T-helper 2 cell treated with Interferon-gamma antibody and Interleukin-4, amounts not matched to agents 5 μg/mL and 100 μg/mL, for 36 hours (primary cell): ENCODE data around the gene MEI4.
A peak's percentile ranks its signal among the peaks of the same experiment; 100 is the strongest.

ENCODE experiments used
- DNase-seq: peaks from one replicate; pipeline ENCODE4 v3.0.0; 2021; ENCODE audit warnings: low spot score
- H3K27ac Mint-ChIP-seq: one replicate; pipeline ENCODE4 v1.8.0; 2021; ENCODE audit warnings: mild to moderate bottlenecking, mixed read lengths
- H3K27me3 Mint-ChIP-seq: one replicate; pipeline ENCODE4 v1.8.0; 2021; ENCODE audit warnings: low read depth, mixed read lengths
- H3K36me3 Mint-ChIP-seq: one replicate; pipeline ENCODE4 v1.8.0; 2021; ENCODE audit warnings: low read depth, mixed read lengths
- H3K4me1 Mint-ChIP-seq: one replicate; pipeline ENCODE4 v1.8.0; 2021; ENCODE audit warnings: low read depth, mixed read lengths
- H3K4me3 Mint-ChIP-seq: one replicate; pipeline ENCODE4 v1.8.0; 2022; ENCODE audit warnings: mild to moderate bottlenecking, moderate library complexity, mixed read lengths
- H3K9me3 Mint-ChIP-seq: one replicate; pipeline ENCODE4 v1.8.0; 2021; ENCODE audit warnings: mixed read lengths

The MEI4 gene

GRCh38 chr6:77652739-77653138 is at the start of gene MEI4:
TSS of gene MEI4 (plus strand) at chr6:77653039. CDS start at chr6:77690672, 37,633 bp downstream.
- no peak within 1 kb of the TSS for H3K4me3 Mint-ChIP-seq
- no peak within 1 kb of the TSS for H3K27ac Mint-ChIP-seq
- H3K27me3 Mint-ChIP-seq: no peaks in the 10 kb centered on the region
- DNase-seq: no peak
- no peaks in the 10 kb centered on the region for H3K9me3 Mint-ChIP-seq
- no peaks in the 10 kb centered on the region for H3K4me1 Mint-ChIP-seq
- no peaks in the 10 kb centered on the region for H3K36me3 Mint-ChIP-seq

- DNase-seq: no peak
- Mint-ChIP-seq H3K9me3 (peaks cover 5% of the 10 kb centered on the region), H3K27me3 (no peaks in the 10 kb centered on the region), H3K4me1 (no peaks in the 10 kb centered on the region), H3K27ac (no peak overlapping the region), H3K36me3 (no peaks in the 10 kb centered on the region), H3K4me3 (no peak overlapping the region)
These were observed 48.4 kb upstream of the MEI4 start for GRCh38 chr6:77604476-77604875.

- H3K4me3 Mint-ChIP-seq: no peak overlapping the region
- no peak for DNase-seq
- no peaks in the 10 kb centered on the region for H3K36me3 Mint-ChIP-seq
- no peaks in the 10 kb centered on the region for H3K27me3 Mint-ChIP-seq
- no peaks in the 10 kb centered on the region for H3K4me1 Mint-ChIP-seq
- no peak overlapping the region for H3K27ac Mint-ChIP-seq
- H3K9me3 Mint-ChIP-seq: peaks cover 3% of the 10 kb centered on the region
These were observed 45.8 kb upstream of the MEI4 start for GRCh38 chr6:77607004-77607403.

DNA sequence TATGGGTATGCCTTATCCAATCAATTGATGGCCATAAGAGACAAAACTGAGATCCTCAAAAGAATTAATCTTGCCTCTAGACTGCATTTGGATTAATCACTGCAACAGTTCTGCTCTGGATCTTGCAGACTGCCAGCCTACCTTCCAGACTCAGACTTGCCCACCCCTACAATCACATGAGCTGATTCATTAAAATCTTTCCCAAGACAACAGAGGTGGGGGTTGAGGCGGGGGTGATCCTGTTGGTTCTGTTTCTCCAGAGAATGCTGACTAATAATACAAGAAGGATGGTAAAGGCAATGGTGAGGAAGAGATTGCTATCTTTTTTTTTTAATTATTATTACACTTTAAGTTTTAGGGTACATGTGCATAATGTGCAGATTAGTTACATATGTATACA is 43.7 kb upstream of the MEI4 start:
- H3K9me3 Mint-ChIP-seq: peaks cover 4% of the 10 kb centered on the region
- DNase-seq: no peak
- H3K36me3 Mint-ChIP-seq: no peaks in the 10 kb centered on the region
- H3K27ac Mint-ChIP-seq: no peak overlapping the region
- no peaks in the 10 kb centered on the region for H3K4me1 Mint-ChIP-seq
- no peak overlapping the region for H3K4me3 Mint-ChIP-seq
- no peaks in the 10 kb centered on the region for H3K27me3 Mint-ChIP-seq

GRCh38 chr6:77619114-77619513 is 33.7 kb upstream of the MEI4 start:
- Mint-ChIP-seq H3K4me1 (no peaks in the 10 kb centered on the region), H3K27me3 (no peaks in the 10 kb centered on the region), H3K9me3 (peaks cover 3% of the 10 kb centered on the region), H3K36me3 (no peaks in the 10 kb centered on the region), H3K27ac (no peak overlapping the region), H3K4me3 (no peak overlapping the region)
- DNase-seq: no peak

DNA sequence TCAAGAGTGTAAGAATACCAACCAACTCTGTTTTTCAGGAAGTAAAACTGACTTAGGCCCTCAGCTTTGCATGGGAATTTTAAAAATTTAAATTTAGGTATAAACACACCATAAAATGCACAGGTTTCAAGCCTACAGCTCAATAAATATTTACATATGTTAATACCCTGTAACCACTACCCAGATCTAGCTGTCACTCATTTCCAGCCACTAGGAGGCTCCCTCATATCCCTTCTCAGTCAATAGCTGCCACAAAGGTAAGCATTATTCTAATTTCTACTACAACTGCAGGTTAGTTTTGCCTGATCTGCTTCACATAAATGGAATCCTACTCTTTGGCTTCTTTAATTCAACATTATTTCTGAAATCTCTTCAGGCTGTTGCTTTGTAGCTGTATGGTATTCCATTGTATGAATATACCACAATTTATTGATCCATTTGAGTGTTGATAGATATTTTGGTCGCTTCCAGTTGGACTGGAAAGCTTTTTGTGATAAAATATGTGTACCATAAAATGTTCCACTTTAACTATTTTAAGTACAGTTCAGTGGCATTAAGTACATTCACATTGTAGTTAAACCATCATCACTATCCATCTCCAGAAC is 32.5 kb upstream of the MEI4 start:
- Mint-ChIP-seq H3K27ac (no peak overlapping the region), H3K4me1 (no peaks in the 10 kb centered on the region), H3K27me3 (no peaks in the 10 kb centered on the region), H3K4me3 (no peak overlapping the region), H3K9me3 (peaks cover 3% of the 10 kb centered on the region), H3K36me3 (no peaks in the 10 kb centered on the region)
- no peak for DNase-seq

DNA sequence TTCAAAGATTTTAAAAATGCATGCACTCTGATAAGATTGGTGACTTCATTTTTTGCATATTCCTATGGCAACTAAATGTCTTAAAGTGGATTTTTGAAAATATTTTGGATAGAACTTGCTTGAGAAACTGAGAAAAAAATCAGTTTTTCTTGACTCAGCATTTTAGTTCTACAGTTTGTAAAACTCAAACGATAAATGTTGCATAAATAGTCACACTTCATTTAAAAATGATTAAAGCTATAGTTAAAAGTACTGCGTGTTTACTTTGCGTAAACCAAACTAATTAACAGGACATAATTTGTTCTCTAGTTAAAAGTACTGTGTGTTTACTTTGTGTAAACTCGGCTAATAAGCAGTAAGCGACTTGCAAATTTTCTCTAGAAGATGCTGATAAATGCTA is 28.3 kb upstream of the MEI4 start:
- no peaks in the 10 kb centered on the region for H3K27me3 Mint-ChIP-seq
- no peak overlapping the region for H3K27ac Mint-ChIP-seq
- no peak for DNase-seq
- no peaks in the 10 kb centered on the region for H3K36me3 Mint-ChIP-seq
- H3K4me3 Mint-ChIP-seq: no peak overlapping the region
- H3K4me1 Mint-ChIP-seq: no peaks in the 10 kb centered on the region
- H3K9me3 Mint-ChIP-seq: peaks cover 18% of the 10 kb centered on the region

DNA sequence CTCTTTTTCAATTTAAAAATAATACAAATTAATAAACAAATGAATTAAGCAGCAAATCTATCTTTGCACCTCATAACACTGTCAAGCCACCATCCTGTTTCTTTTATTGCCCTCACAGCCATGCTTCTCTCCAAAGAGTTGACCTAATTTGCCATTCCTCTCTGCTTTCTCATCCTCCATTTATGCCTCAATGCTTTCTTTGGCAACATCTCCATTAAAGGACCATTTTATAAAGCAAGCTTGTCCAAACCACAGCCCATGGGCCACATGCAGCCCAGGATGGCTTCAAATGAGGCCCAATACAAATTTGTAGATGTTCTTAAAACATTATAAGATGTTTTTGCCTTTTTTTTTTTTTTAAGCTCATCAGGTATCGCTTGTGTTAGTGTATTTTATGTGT is 26.4 kb upstream of the MEI4 start:
- no peak overlapping the region for H3K27ac Mint-ChIP-seq
- H3K4me1 Mint-ChIP-seq: no peaks in the 10 kb centered on the region
- H3K27me3 Mint-ChIP-seq: no peaks in the 10 kb centered on the region
- H3K4me3 Mint-ChIP-seq: no peak overlapping the region
- H3K9me3 Mint-ChIP-seq: peaks cover 22% of the 10 kb centered on the region
- no peaks in the 10 kb centered on the region for H3K36me3 Mint-ChIP-seq
- no peak for DNase-seq

DNA sequence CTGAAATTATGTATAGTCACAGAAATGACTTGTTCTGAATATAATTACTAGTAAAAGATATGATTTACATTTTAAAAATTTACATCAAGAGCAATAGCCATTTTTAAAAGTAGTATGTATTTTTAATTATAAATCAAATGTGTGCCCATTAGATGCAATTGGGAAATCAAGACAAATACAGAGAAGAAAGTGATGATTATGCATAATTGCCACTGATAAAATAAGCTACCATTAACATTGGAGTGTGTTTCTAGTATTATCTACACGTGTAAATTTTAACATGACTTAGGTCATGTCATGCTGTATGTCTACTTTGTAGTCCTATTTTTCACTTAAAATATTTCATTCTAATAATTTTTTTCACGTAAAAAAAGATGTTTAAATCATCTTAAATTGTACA is 22.8 kb upstream of the MEI4 start:
- DNase-seq: no peak
- Mint-ChIP-seq H3K4me3 (no peak overlapping the region), H3K9me3 (peaks cover 22% of the 10 kb centered on the region), H3K27me3 (no peaks in the 10 kb centered on the region), H3K27ac (no peak overlapping the region), H3K36me3 (no peaks in the 10 kb centered on the region), H3K4me1 (no peaks in the 10 kb centered on the region)

- Mint-ChIP-seq H3K27me3 (no peaks in the 10 kb centered on the region), H3K36me3 (no peaks in the 10 kb centered on the region), H3K4me1 (no peaks in the 10 kb centered on the region), H3K9me3 (peaks cover 9% of the 10 kb centered on the region), H3K27ac (no peak overlapping the region), H3K4me3 (no peak overlapping the region)
- no peak for DNase-seq
These were observed 19.4 kb upstream of the MEI4 start for GRCh38 chr6:77633471-77633870.

GRCh38 chr6:77633993-77634715 is 18.7 kb upstream of the MEI4 start:
- Mint-ChIP-seq H3K36me3 (no peaks in the 10 kb centered on the region), H3K4me3 (no peak overlapping the region), H3K27ac (no peak overlapping the region), H3K4me1 (no peaks in the 10 kb centered on the region), H3K27me3 (no peaks in the 10 kb centered on the region), H3K9me3 (peaks cover 6% of the 10 kb centered on the region)
- no peak for DNase-seq

DNA sequence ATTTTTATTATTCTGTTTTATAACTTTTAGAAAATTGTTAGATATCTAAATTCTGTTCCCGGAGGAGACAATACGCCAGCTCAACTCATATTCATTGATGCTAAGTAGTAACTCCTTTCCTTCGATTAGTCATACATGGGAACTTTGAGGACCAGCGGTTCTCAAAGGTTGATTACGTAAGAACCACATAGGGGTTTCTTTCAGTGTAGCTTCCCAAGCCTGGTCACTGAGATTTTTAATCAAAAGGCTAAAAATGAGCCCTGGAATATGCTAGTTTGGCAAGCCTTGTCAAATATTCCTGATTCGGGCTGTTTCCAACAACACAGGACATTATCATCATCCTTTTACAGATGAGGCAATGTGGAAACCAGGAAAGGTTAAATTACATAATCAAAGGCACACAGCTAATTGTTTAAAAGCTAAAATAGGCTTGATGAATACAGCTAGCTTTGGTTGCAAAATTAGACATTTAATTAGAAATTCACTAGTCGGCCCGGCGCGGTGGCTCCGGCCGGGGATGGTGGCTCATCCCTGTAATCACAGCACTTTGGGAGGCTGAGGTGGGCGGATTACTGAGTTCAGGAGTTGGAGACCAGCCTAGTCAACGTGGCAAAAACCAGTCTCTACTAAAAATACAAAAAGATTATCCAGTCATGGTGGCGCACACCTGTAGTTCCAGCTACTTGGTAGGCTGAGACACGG is 14.6 kb upstream of the MEI4 start:
- no peak overlapping the region for H3K4me3 Mint-ChIP-seq
- DNase-seq: no peak
- no peaks in the 10 kb centered on the region for H3K4me1 Mint-ChIP-seq
- H3K27me3 Mint-ChIP-seq: no peaks in the 10 kb centered on the region
- no peaks in the 10 kb centered on the region for H3K36me3 Mint-ChIP-seq
- H3K27ac Mint-ChIP-seq: no peak overlapping the region
- H3K9me3 Mint-ChIP-seq: no peaks in the 10 kb centered on the region

- Mint-ChIP-seq H3K27ac (no peak overlapping the region), H3K27me3 (no peaks in the 10 kb centered on the region), H3K36me3 (no peaks in the 10 kb centered on the region), H3K9me3 (no peaks in the 10 kb centered on the region), H3K4me1 (no peaks in the 10 kb centered on the region), H3K4me3 (no peak overlapping the region)
- no peak for DNase-seq
These were observed 8.6 kb upstream of the MEI4 start for GRCh38 chr6:77644102-77644705.

- Mint-ChIP-seq H3K27ac (no peak overlapping the region), H3K9me3 (no peaks in the 10 kb centered on the region), H3K36me3 (no peaks in the 10 kb centered on the region), H3K4me1 (no peaks in the 10 kb centered on the region), H3K4me3 (peak overlapping the region; percentile 37), H3K27me3 (no peaks in the 10 kb centered on the region)
- no peak for DNase-seq
These were observed 2.7 kb upstream of the MEI4 start for GRCh38 chr6:77650098-77650663.
